Melanocyte of skin (primary cell): Measurements from ENCODE around the gene F9. TPM values are rescaled to one million over a fixed set of nuclear protein-coding genes. Genes with fewer than 3 reads are reported as not detected.

Source experiments
- total RNA-seq, 2 donors: library from RNA; depleted of rRNA; stranded (reverse); fragments of >200 nt; gene quantifications; 2 replicates each; pipeline ENCODE4 v1.2.3, GENCODE V29; 2012

Gene F9
- not detected for total RNA-seq

GRCh38 chrX:139530550-139530949, at the start of gene F9:
Gene F9 (plus strand): TSS chrX:139530739. CDS start chrX:139530765, 26 bp downstream.

Other genes with a start within 250 kb of the F9 start
- 1 to 10 TPM; 2.4 to 7.7 TPM for gene MCF2, start 177.4 kb downstream of the F9 start, total RNA-seq